HCT116 (cell line): ENCODE measurements around the gene RASL12. TPM values are rescaled to one million over a fixed set of nuclear protein-coding genes. Genes with fewer than 3 reads are reported as not detected.

Experiments
- ATAC-seq: fragments of 200-7000 bp; cut with Tn5 transposase; 2 replicates; pipeline ENCODE4 v1.9.1; 2020; ENCODE audit warnings: mild to moderate bottlenecking, moderate library complexity
- BruUV-seq: library from RNA; stranded (reverse); fragments of 400-500 nt; replicated peaks from 2 replicates; lab custom pipeline; 2021; lab: Mats Ljungman, UMichigan
- CTCF ChIA-PET: fragments of 300-600 bp; sonication (Branson Sonifier 250); formaldehyde crosslinking; loops from one replicate; lab custom pipeline; 2021; ENCODE audit warnings: antibody characterized with exemption; lab: Charles Lee
- POLR2A ChIA-PET: fragments of 300-600, 350-600 bp; sonication (Branson Sonifier 250); formaldehyde crosslinking; loops from one replicate; lab custom pipeline; 2021; ENCODE audit warnings: antibody characterized with exemption; lab: Charles Lee
- RAD21 ChIA-PET, 2 experiments: fragments of 300-600 bp; sonication (Branson Sonifier 250); formaldehyde crosslinking; loops; one replicate each; lab custom pipeline; 2023; ENCODE audit warnings: low total read pairs in 2 of 2; ENCODE audit not compliant: uncharacterized antibody in 2 of 2, unreplicated experiment in 2 of 2, low non-redundant PET in 1 of 2; lab: Charles Lee
- DNase-seq: peaks from one replicate; pipeline ENCODE4 v3.0.0-alpha.2; 2010; ENCODE audit warnings: low read depth, low spot score
- H2AFZ ChIP-seq: fragments of 200-600 bp; shearing (Covaris generic), sonication (generic); 2 replicates; pipeline ENCODE4 v1.6.1; 2017; ENCODE audit warnings: low read depth, mixed run types, mixed read lengths, antibody characterized with exemption, low read length; ENCODE audit not compliant: poor library complexity, severe bottlenecking
- H3K27ac ChIP-seq: 2 replicates; pipeline ENCODE4 v1.5.1; 2012; ENCODE audit warnings: low read depth, low read length
- H3K27me3 ChIP-seq: fragments of 200-600 bp; sonication (generic); 2 replicates; pipeline ENCODE4 v1.6.1; 2016; ENCODE audit warnings: mixed run types, low read length, mixed read lengths; ENCODE audit not compliant: insufficient read depth
- H3K36me3 ChIP-seq, 2 experiments: fragments of 200-500 bp in 1 of 2; fragments of 200-600 bp in 1 of 2; sonication (Bioruptor generic) in 1 of 2; sonication (generic) in 1 of 2; 2 replicates each; pipeline versions ENCODE4 v1.5.1 to v1.6.1; 2014 to 2016; ENCODE audit warnings: low read length in 2 of 2, inconsistent platforms in 1 of 2, mixed read lengths in 1 of 2, mixed run types in 1 of 2; ENCODE audit not compliant: insufficient read depth in 2 of 2, control insufficient read depth in 1 of 2
- H3K4me1 ChIP-seq, 2 experiments: fragments of 200-600 bp in 1 of 2; sonication (generic) in 1 of 2; 2 replicates each; pipeline versions ENCODE4 v1.5.1 to v1.6.1; 2012 to 2017; ENCODE audit warnings: low read length in 2 of 2, inconsistent platforms in 1 of 2, mild to moderate bottlenecking in 1 of 2, mixed read lengths in 1 of 2, mixed run types in 1 of 2, moderate library complexity in 1 of 2; ENCODE audit not compliant: insufficient read depth in 2 of 2, control insufficient read depth in 1 of 2
- H3K4me2 ChIP-seq: fragments of 200-600 bp; sonication (generic); 2 replicates; pipeline ENCODE4 v1.6.1; 2017; ENCODE audit warnings: mixed run types, low read length, mixed read lengths
- H3K4me3 ChIP-seq, 2 experiments: fragments of 200-600 bp in 1 of 2; sonication (generic) in 1 of 2; replicated peaks in 1 of 2; 2 replicates each; pipeline ENCODE4 v1.5.1; 2011 to 2016; ENCODE audit warnings: low read length in 2 of 2, control low read depth in 1 of 2, low read depth in 1 of 2, mild to moderate bottlenecking in 1 of 2, mixed read lengths in 1 of 2, mixed run types in 1 of 2
- H3K79me2 ChIP-seq: fragments of 200-600 bp; sonication (generic); 2 replicates; pipeline ENCODE4 v1.6.1; 2017; ENCODE audit warnings: mild to moderate bottlenecking, mixed run types, low read length, moderate library complexity, mixed read lengths; ENCODE audit not compliant: insufficient read depth
- H3K9ac ChIP-seq: fragments of 200-600 bp; sonication (generic); 2 replicates; pipeline ENCODE4 v1.6.1; 2016; ENCODE audit warnings: low read length, mixed read lengths
- H3K9me2 ChIP-seq: fragments of 200-600 bp; sonication (generic), shearing (Covaris generic); 2 replicates; pipeline ENCODE4 v1.6.1; 2017; ENCODE audit warnings: mixed run types, mild to moderate bottlenecking, moderate library complexity; ENCODE audit not compliant: insufficient read depth
- H3K9me3 ChIP-seq, 2 experiments: fragments of 200-500 bp in 1 of 2; fragments of 200-600 bp in 1 of 2; sonication (Bioruptor generic) in 1 of 2; sonication (generic) in 1 of 2; 2 replicates each; pipeline ENCODE4 v1.6.1; 2014 to 2017; ENCODE audit warnings: low read length in 2 of 2, mixed read lengths in 2 of 2, inconsistent platforms in 1 of 2, low read depth in 1 of 2, mild to moderate bottlenecking in 1 of 2, mixed run types in 1 of 2, moderate library complexity in 1 of 2; ENCODE audit not compliant: control insufficient read depth in 1 of 2, insufficient read depth in 1 of 2
- H4K20me1 ChIP-seq: fragments of 200-600 bp; sonication (generic), shearing (Covaris generic); 2 replicates; pipeline ENCODE4 v1.6.1; 2017; ENCODE audit warnings: mixed run types, mild to moderate bottlenecking, moderate library complexity; ENCODE audit not compliant: insufficient read depth
- ATF3 ChIP-seq: IDR thresholded peaks from 2 replicates; pipeline ENCODE4 v1.6.1; 2012
- CBX3 ChIP-seq: IDR thresholded peaks from 2 replicates; pipeline ENCODE4 v1.6.1; 2012; ENCODE audit warnings: low read depth
- CEBPB ChIP-seq: IDR thresholded peaks from 2 replicates; pipeline ENCODE4 v1.6.1; 2012; ENCODE audit warnings: low read depth
- EGR1 ChIP-seq: IDR thresholded peaks from 2 replicates; pipeline ENCODE4 v1.6.1; 2012; ENCODE audit warnings: low read depth
- ELF1 ChIP-seq: IDR thresholded peaks from 2 replicates; pipeline ENCODE4 v1.6.1; 2012; ENCODE audit warnings: low read depth, borderline replicate concordance
- EZH2phosphoT487 ChIP-seq: fragments of 200-600 bp; IDR thresholded peaks from 2 replicates; pipeline ENCODE4 v1.6.1; 2018; ENCODE audit warnings: antibody characterized with exemption, borderline replicate concordance
- FOSL1 ChIP-seq: IDR thresholded peaks from 2 replicates; pipeline ENCODE4 v1.6.1; 2012; ENCODE audit warnings: low read depth
- JUND ChIP-seq: IDR thresholded peaks from 2 replicates; pipeline ENCODE4 v1.6.1; 2012
- POLR2A ChIP-seq: IDR thresholded peaks from 2 replicates; pipeline ENCODE4 v1.7.0; 2011; ENCODE audit warnings: borderline replicate concordance; ENCODE audit not compliant: insufficient read depth, insufficient read length; ENCODE audit errors: extremely low read depth
- POLR2AphosphoS5 ChIP-seq: IDR thresholded peaks from 2 replicates; pipeline ENCODE4 v1.6.1; 2011; ENCODE audit warnings: mild to moderate bottlenecking, low read depth, low read length, moderate library complexity
- RAD21 ChIP-seq: IDR thresholded peaks from 2 replicates; pipeline ENCODE4 v1.6.1; 2012; ENCODE audit warnings: low read depth, mild to moderate bottlenecking
- REST ChIP-seq: IDR thresholded peaks from 2 replicates; pipeline ENCODE4 v1.6.1; 2012; ENCODE audit warnings: low read depth
- SIN3A ChIP-seq: IDR thresholded peaks from 2 replicates; pipeline ENCODE4 v1.6.1; 2012; ENCODE audit warnings: low read depth
- SP1 ChIP-seq: IDR thresholded peaks from 2 replicates; pipeline ENCODE4 v1.6.1; 2012; ENCODE audit warnings: low read depth
- TCF7L2 ChIP-seq: IDR thresholded peaks from 2 replicates; pipeline ENCODE4 v1.7.0; 2011; ENCODE audit warnings: borderline replicate concordance, inconsistent platforms; ENCODE audit not compliant: insufficient read depth, insufficient read length; ENCODE audit errors: extremely low read depth
- ZFX ChIP-seq: fragments of 450-650 bp; IDR thresholded peaks from 2 replicates; pipeline ENCODE4 v1.6.1; 2017
- ZNF274 ChIP-seq: fragments of 200-500 bp; sonication (Bioruptor generic); IDR thresholded peaks from 2 replicates; pipeline ENCODE4 v1.6.1; 2014; ENCODE audit warnings: mild to moderate bottlenecking, low read depth, low read length, inconsistent platforms
- intact Hi-C: fragments of 100-400 bp; cut with micrococcal nuclease; formaldehyde crosslinking; loops from 2 replicates; pipeline ENCODE4 v1.10.0; 2022
- total RNA-seq: library from RNA; stranded (reverse); gene quantifications from one replicate; pipeline ENCODE4 v1.2.1, GENCODE V29; 2021; ENCODE audit not compliant: unreplicated experiment

Gene RASL12
- total RNA-seq, 1 experiment from 2014 or later: 0.25 TPM

DNA sequence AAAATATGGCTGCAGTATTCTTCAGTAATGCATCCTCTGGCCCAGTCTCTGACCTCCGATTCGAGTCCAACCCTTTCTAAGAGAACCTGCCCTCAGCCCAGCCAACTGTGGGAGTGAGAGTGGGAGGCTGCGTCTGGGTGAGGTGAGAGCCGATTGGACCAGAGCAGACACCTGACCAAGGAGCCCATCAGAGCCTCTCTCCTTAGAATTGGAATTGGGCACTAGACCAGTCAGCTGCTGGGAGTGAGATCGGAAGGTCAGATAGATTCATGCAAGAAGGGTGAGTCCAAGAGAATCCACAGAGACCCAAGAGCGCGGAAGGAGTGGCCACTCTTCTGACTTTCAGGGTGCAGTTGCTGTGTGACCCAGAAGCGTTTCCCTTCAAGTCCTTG, 10.2 kb downstream of the RASL12 start:
- H4K20me1 ChIP-seq: no peaks in the 10 kb centered on the region
- H2AFZ ChIP-seq: peak overlapping the region; percentile 66
- peak overlapping the region; percentile 74 for H3K4me2 ChIP-seq
- DNase-seq: peak; percentile 16
- ChIA-PET RAD21 (no interaction called here), POLR2A (no interaction called here), CTCF (interaction anchor here (6.5 kb wide), 1 partner anchor 45 kb away, joined by 52 read pairs; no protein-coding TSS in a partner anchor)
- no peaks in the 10 kb centered on the region for H3K9me3 ChIP-seq
- ATAC-seq: peak; percentile 79
- no peak for TF ChIP-seq FOSL1
- no peak for TF ChIP-seq POLR2AphosphoS5
- no peak for TF ChIP-seq JUND
- TF ChIP-seq POLR2A: no peak
- no peak for TF ChIP-seq CBX3
- TF ChIP-seq ELF1: no peak
- TF ChIP-seq TCF7L2: no peak
- TF ChIP-seq ATF3: no peak
- no peak for TF ChIP-seq ZFX
- no peak for TF ChIP-seq CEBPB
- TF ChIP-seq ZNF274: no peak
- TF ChIP-seq EGR1: no peak
- TF ChIP-seq SIN3A: no peak
- TF ChIP-seq RAD21: no peak
- TF ChIP-seq EZH2phosphoT487: no peak
- TF ChIP-seq SP1: no peak
- TF ChIP-seq REST: no peak
- H3K4me3 ChIP-seq: peak overlapping the region in 1 of 2 experiments; percentile 35; a peak in 2 of 4 replicates
- no TSS peak for BruUV-seq
- peaks cover 23 to 39% of the 10 kb centered on the region in 2 experiments for H3K4me1 ChIP-seq
- H3K79me2 ChIP-seq: no peaks in the 10 kb centered on the region
- no peaks in the 10 kb centered on the region for H3K9me2 ChIP-seq
- H3K27ac ChIP-seq: no peak overlapping the region
- H3K27me3 ChIP-seq: no peaks in the 10 kb centered on the region
- no peaks in the 10 kb centered on the region for H3K36me3 ChIP-seq
- intact Hi-C loops: no loop called here
- H3K9ac ChIP-seq: 0 out of 2 replicates have a peak overlapping the region, but pooled peaks have one; percentile 18
